GM19397 (cell line): Measurements from ENCODE around the gene RIIAD1.
"Not testable (repeated sequence)": the region's sequence is repeated elsewhere in the genome, so short reads cannot be mapped to it uniquely, and the experiment has no call there.

Source experiments
- ATAC-seq: cut with Tn5 transposase; IDR thresholded peaks from one replicate; pipeline ENCODE4 v1.9.1; 2021; ENCODE audit warnings: mild to moderate bottlenecking, moderate library complexity; ENCODE audit not compliant: unreplicated experiment

Gene RIIAD1

GRCh38 chr1:151729966-151730291, 8.6 kb downstream of the RIIAD1 start:
- ATAC-seq, result no peak

DNA sequence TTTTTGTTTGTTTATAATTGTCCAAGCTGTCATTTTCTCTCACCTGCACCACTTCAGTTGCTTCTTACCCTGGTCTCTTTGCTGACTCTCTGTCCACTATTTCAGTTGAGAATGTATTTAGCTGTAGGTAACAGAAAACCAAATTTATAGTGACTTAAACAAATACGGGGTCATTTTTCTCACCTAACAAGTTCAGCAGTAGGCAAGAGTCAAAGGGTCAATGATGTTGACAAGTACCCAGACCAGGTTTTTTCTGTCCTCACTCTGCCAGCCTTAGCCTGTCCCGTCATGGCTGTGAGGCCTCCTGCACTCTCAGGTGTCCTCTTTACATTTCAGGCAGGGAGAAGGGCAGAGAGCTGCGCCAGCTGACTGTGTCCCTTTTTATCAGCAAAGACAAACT, 11.8 kb downstream of the RIIAD1 start:
- ATAC-seq, result no peak

DNA sequence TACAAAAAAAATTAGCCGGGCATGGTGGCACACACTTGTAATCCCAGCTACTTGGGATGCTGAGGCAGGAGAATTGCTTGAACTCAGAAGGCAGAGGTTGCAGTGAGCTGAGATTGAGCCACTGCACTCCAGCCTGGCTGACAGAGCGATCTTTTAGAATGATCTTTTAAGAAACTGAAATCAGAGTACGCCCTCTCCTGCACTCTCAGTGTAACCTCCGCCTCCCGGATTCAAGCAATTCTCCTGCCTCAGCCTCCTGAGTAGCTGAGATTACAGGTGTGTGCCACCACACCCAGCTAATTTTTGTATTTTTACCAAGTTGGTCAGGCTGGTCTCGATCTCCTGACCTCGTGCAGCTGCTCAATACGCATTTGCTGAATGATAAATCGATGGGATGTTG, 12.7 kb downstream of the RIIAD1 start:
- not testable (repeated sequence) for ATAC-seq

DNA sequence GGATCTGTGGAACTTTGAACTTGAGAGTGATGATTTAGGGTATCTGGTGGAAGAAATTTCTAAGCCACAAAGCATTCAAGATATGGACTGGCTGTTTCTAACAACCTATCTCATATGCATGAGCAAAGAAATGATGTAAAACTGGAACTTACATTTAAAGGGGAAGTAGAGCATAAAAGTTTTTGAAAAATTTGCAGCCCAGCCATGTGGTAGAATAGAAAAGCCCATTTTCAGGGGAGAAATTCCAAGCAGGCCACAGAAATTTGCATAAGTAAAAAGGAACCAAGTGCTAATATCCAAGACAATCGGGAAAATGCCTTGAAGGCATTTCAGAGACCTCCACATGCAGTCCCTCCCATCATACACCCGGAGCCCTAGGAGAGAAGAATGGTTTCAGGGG, 15.7 kb downstream of the RIIAD1 start:
- ATAC-seq, result no peak

DNA sequence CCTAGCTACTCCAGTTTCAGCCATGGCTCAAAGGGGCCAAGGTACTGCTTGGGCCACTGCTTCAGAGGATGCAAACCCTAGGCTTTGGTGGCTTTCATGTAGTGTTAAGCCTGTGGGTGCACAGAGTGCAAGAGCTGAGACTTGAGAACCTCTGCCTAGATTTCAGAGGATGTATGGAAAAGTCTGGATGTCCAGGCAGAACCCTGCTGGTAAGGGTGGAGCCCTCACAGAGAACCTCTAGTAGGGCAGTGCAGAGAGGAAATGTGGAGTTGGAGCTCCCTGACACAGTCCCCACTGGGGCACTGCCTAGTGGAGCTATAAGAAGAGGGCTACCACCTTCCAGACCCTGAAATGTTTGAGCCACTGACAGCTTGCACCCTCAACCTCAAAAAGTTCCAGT, 16.2 kb downstream of the RIIAD1 start:
- no peak for ATAC-seq

GRCh38 chr1:151739590-151740355, 18.5 kb downstream of the RIIAD1 start:
- ATAC-seq, result no peak

- no peak for ATAC-seq
These were observed 20.2 kb downstream of the RIIAD1 start for GRCh38 chr1:151741516-151741915.

DNA sequence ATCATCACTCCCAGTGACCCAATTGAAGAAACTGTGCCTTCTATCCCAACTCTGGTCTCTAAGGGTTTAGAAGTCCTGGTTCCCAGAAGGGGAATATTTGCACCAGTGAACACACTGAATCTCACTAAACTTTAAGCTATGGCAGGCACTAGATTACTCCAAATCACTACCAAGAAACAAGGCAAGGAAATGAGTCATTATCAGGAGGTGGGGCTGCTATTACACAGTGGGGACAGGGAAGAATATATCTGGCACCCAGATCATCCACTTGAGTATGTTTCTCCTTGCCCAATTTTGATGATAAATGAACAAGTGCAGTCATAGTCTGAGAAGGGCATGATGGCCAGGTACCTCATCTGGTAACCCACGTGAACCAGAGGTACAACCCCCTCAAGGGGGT, 35.0 kb downstream of the RIIAD1 start:
- ATAC-seq, result no peak

DNA sequence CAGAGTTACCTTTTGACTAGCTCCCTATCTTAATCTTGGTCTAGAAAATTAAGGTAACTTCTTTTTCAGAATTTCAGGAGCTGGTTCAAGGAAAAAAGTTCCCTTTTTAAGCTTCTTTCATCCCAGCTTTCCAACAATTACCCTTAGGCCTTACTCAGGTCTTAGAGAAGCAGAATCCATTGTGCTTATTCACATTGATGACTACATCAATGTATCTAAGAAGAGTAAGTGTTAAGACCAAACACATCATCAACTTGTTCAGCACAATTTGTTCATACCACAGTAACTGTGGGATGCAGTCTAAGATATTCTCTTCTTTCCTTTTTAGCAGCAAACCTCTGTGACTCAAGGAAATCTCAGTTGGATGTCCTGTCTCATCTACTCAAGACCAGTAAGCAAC, 37.9 kb downstream of the RIIAD1 start:
- no peak for ATAC-seq

- ATAC-seq, result no peak
These were observed 39.5 kb downstream of the RIIAD1 start for GRCh38 chr1:151760597-151761385.

- peak; percentile 95 for ATAC-seq
These were observed 41.9 kb downstream of the RIIAD1 start, which contains the start of gene MRPL9 for GRCh38 chr1:151762941-151763921. Gene MRPL9 (minus strand): TSS chr1:151763496. CDS start chr1:151763479, 17 bp downstream.

DNA sequence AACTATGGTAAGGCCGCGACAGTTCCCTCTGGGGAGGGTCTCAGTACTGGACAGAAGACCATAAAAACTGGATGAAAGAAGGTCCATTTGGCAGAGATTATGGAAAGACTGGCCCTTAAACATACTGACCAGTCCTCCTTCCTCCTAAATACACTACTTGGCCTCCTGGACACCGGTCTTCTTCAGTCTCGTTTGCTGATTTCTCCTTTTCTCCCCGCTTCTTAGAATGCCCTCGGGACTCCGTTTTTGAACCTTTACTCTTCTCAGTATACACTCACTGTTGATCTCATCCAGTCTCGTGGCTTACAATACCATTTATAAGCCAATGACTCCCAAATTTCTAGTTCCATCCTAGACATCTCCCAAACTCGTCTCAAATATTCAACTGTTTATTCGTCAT, 42.7 kb downstream of the RIIAD1 start:
- ATAC-seq, result no peak

DNA sequence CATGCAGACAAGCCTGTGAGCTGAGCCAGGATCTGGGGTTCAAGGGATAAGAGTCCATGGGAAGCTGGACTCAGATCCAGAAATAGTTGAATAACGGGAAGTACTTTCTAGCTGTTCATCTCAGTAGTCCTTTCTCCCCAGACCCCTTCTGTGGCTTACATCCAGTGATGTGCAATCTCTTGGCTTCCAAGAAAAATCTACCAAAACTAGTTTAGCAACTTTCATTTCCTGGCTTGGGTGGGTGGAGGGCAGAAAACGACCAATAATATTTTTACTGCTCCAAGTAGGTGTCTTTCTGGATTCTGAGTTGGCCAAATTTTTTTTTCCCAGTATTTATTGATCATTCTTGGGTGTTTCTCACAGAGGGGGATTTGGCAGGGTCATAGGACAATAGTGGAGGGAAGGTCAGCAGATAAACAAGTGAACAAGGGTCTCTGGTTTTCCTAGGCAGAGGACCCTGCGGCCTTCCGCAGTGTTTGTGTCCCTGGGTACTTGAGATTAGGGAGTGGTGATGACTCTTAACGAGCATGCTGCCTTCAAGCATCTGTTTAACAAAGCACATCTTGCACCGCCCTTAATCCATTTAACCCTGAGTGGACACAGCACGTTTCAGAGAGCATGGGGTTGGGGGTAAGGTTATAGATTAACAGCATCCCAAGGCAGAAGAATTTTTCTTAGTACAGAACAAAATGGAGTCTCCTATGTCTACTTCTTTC, 47.2 kb downstream of the RIIAD1 start:
- not testable (repeated sequence) for ATAC-seq

DNA sequence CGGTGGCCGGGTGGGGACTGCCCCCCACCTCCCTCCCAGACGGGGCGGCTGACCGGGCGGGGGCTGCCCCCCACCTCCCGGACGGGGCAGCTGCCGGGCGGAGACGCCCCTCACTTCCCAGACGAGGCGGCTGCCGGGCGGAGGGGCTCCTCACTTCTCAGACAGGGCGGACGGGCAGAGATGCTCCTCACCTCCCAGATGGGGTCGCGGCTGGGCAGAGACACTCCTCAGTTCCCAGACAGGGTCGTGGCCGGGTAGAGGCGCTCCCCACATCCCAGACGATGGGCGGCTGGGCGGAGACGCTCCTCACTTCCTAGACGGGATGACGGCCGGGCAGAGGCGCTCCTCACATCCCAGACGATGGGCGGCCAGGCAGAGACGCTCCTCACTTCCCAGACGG, 47.9 kb downstream of the RIIAD1 start:
- ATAC-seq, result not testable (repeated sequence)

GRCh38 chr1:151773702-151774101, 52.4 kb downstream of the RIIAD1 start:
- no peak for ATAC-seq

- ATAC-seq, result no peak
These were observed 53.1 kb downstream of the RIIAD1 start for GRCh38 chr1:151774256-151774922.

DNA sequence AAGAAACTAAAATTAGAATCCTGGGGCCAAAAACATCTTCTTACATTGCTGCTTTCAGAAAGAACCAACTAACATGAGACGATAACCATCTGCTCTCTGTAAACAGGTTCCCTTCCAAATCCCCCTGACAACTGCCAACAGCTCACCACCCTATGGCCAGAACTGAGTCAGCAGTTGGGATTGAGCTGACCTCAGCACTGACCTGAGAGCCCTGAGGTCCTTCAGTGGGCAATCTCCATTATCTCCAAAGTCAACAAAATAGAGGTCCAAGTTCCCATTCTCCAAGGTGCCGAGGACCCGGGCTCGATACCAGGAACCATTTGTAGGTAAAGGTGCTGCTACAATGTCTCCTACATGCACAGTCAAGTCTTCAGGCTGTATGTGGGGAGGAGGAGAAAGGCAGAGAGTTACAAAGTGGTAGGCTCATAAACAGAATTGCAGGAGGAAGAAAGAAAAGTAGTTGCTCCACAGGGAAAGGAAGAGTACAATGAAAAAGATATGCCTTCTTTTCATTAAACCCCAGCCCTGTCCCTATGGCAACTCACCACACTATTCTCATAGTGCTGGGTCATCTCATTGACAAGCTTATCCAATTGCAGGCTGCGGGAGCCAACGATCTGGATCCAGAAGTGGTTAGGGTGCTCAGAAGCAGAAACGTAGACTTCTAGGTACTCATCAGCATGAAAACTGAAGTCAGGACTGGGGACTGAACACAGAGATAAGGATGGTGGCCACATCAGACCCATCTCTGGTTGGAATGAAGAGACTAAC, 54.8 kb downstream of the RIIAD1 start:
- no peak for ATAC-seq

GRCh38 chr1:151776665-151777062, 55.3 kb downstream of the RIIAD1 start:
- no peak for ATAC-seq

- ATAC-seq, result no peak
These were observed 56.0 kb downstream of the RIIAD1 start for GRCh38 chr1:151777317-151777716.
